SJSA1 (cell line): ENCODE results near the gene DPYD. TPM values are rescaled to one million over a fixed set of nuclear protein-coding genes. Genes with fewer than 3 reads are reported as not detected.

Experiments
- DNase-seq, 2 experiments: peaks; one replicate each; pipeline ENCODE4 v3.0.0-alpha.2; 2015 to 2020; ENCODE audit warnings: low spot score in 2 of 2, low read depth in 1 of 2
- H3K27ac ChIP-seq: fragments of 250-450 bp; sonication (Bioruptor Pico); 2 replicates; pipeline ENCODE4 v1.5.1; 2020; ENCODE audit warnings: mild to moderate bottlenecking, moderate library complexity
- H3K27me3 ChIP-seq: fragments of 250-450 bp; sonication (Bioruptor Pico); replicated peaks from 2 replicates; pipeline ENCODE4 v1.5.1; 2020; ENCODE audit warnings: mild to moderate bottlenecking, moderate library complexity
- H3K36me3 ChIP-seq: fragments of 250-450 bp; sonication (Bioruptor Pico); 2 replicates; pipeline ENCODE4 v1.5.1; 2020; ENCODE audit warnings: mild to moderate bottlenecking
- H3K4me1 ChIP-seq: fragments of 250-450 bp; sonication (Bioruptor Pico); replicated peaks from 2 replicates; pipeline ENCODE4 v1.6.1; 2021; ENCODE audit warnings: mild to moderate bottlenecking
- H3K4me3 ChIP-seq: fragments of 250-450 bp; sonication (Bioruptor Pico); 2 replicates; pipeline ENCODE4 v1.5.1; 2020; ENCODE audit warnings: mild to moderate bottlenecking
- H3K9me3 ChIP-seq: fragments of 250-450 bp; sonication (Bioruptor Pico); replicated peaks from 2 replicates; pipeline ENCODE4 v1.5.1; 2020; ENCODE audit warnings: mild to moderate bottlenecking
- total RNA-seq: library from RNA; depleted of rRNA; stranded (reverse); fragments of >200 nt; shearing (Covaris generic); gene quantifications from 2 replicates; pipeline ENCODE4 v1.2.3, GENCODE V29; 2014

DPYD gene
- total RNA-seq, 1 experiment from 2014 or later: 31.4 TPM

DNA sequence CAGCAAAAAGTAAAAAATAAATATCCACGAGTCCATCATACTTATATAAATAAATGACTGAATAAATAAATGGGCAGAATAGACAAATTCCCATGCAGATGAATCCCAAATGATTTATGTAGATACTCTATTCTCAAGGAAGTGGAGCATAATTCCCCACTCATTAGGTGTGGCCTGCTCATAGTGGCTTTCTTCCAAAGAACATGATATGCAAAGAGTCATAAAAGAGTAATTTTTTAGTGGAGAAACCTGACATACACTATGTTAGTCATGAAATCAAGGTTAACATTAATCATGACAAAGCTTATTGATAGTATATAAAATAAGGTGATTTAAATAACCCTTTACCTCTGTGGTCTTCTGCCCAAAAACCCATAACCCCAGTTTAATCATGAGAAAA lies 298.9 kb downstream of the DPYD start:
- no peaks in the 10 kb centered on the region for H3K27me3 ChIP-seq
- no peaks in the 10 kb centered on the region for H3K36me3 ChIP-seq
- no peak overlapping the region for H3K4me3 ChIP-seq
- H3K9me3 ChIP-seq: no peaks in the 10 kb centered on the region
- H3K4me1 ChIP-seq: no peaks in the 10 kb centered on the region
- H3K27ac ChIP-seq: no peak overlapping the region
- DNase-seq: no peak

DNA sequence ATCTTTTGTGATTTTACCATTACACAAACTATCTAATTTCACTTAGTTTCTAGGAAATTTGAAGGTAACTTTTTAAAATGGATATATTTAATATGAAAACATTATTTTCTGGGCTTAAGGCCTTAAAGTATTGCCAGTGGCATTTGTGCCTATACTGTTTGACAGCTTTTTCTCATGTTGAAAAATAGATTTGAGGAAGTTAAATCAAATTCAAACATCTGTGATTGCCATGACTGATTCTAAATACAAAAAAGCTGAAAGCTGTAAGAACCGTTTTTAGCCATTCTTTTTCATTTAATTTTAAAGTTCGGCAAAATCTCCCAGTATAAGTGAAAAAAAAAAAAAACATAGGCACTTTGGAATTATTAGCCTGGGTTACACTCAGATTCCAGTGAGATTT lies 301.1 kb downstream of the DPYD start:
- H3K4me1 ChIP-seq: no peaks in the 10 kb centered on the region
- no peak overlapping the region for H3K4me3 ChIP-seq
- no peaks in the 10 kb centered on the region for H3K36me3 ChIP-seq
- no peaks in the 10 kb centered on the region for H3K27me3 ChIP-seq
- H3K27ac ChIP-seq: no peak overlapping the region
- DNase-seq: no peak
- no peaks in the 10 kb centered on the region for H3K9me3 ChIP-seq

DNA sequence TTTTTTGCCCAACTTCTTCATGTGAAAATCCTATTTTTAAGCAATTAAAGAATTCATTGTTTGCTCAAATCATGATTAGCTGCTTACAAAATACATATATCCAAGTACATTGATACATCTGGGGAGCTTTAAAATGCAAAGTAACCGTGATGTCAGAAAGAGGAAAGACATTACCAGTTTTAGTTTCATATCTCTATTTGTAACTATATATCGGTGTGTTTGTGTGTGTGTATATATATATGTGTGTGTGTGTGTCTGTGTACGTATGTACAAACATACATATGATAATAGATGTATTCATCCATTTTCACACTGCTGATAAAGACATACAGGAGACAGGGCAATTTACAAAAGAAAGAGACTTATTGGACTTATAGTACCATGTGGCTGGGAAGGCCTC lies 310.1 kb downstream of the DPYD start:
- DNase-seq: no peak
- H3K4me1 ChIP-seq: no peaks in the 10 kb centered on the region
- no peaks in the 10 kb centered on the region for H3K36me3 ChIP-seq
- H3K27me3 ChIP-seq: no peaks in the 10 kb centered on the region
- H3K27ac ChIP-seq: no peak overlapping the region
- H3K4me3 ChIP-seq: no peak overlapping the region
- H3K9me3 ChIP-seq: no peaks in the 10 kb centered on the region

DNA sequence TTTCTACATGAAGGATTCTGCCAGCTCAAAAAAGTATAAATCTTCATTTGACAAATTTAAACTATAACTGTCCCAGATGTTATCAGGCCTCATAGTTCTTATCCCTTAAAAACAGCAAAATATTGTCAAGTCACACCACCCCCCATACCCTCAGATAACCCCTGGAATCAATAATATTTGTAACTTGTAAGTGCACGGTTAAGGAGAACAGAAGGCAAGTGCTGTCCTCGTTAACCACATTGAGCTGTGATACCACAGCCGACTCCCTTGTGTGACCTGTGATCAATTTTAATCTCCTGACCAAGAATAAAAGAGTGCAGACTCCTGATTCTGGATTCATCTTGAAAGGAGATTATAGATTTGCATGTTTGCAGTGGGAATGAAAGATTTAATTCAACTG lies 310.7 kb downstream of the DPYD start:
- no peak for DNase-seq
- no peak overlapping the region for H3K4me3 ChIP-seq
- no peaks in the 10 kb centered on the region for H3K27me3 ChIP-seq
- H3K9me3 ChIP-seq: no peaks in the 10 kb centered on the region
- no peak overlapping the region for H3K27ac ChIP-seq
- no peaks in the 10 kb centered on the region for H3K36me3 ChIP-seq
- H3K4me1 ChIP-seq: no peaks in the 10 kb centered on the region

DNA sequence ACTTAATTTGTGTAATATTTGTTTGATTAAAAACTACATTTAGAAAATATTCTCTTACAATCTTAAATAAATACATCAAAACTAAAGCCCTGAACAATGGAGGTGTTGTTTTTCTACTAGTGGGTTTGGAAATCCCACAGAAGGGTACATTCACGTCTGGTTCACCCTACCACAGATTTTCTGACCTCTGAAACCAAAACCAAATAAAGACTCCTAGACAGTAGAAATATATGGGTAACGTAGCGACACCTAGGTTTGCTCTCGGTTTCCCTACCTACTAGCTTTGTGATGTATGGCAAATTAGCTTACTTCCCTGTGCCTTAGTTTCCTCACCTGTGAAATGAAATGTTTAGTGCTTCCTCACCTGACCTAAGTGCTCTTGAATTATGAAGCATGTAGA lies 312.6 kb downstream of the DPYD start:
- H3K27me3 ChIP-seq: no peaks in the 10 kb centered on the region
- no peaks in the 10 kb centered on the region for H3K9me3 ChIP-seq
- no peaks in the 10 kb centered on the region for H3K36me3 ChIP-seq
- no peak overlapping the region for H3K4me3 ChIP-seq
- no peak overlapping the region for H3K27ac ChIP-seq
- no peak for DNase-seq
- no peaks in the 10 kb centered on the region for H3K4me1 ChIP-seq

DNA sequence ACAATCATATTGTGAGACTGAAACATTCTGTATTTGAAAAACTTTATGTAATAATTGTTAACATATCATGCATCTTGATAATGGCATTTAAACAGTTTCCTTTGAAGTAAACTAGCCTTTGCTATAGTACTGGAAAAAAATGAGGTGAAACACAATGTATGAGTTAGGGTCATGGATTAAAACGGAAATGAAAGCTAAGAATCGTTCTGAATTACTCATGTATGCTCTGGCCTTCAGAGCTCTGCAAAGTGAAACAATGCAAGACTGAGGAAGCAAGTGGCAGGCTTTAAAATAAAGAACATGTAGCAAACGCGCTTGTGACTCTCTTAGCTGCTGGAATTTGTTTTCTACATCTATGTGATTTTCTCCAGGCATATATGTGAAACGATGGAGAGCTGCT lies 317.1 kb downstream of the DPYD start:
- Histone ChIP-seq H3K27me3 (no peaks in the 10 kb centered on the region), H3K36me3 (no peaks in the 10 kb centered on the region), H3K9me3 (no peaks in the 10 kb centered on the region), H3K4me3 (no peak overlapping the region), H3K4me1 (no peaks in the 10 kb centered on the region), H3K27ac (no peak overlapping the region)
- DNase-seq: no peak

DNA sequence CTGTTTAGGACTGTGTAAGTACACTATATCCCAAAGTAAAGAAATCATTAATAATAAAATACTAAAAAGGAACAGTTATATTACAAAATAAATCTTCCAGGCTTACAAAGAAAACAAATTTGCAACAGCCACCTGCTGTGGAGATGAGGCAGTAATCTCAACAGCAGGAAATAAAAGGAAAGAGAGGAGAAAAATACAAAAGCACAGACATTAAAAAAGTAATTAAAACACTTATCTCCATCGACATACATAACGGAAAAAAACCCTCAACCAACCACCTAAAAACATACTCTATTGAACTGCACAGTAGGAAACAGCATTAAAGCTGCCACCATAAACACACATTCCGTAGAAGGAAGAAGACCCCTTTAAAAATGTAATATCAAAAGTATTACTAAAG lies 317.6 kb downstream of the DPYD start:
- no peak overlapping the region for H3K27ac ChIP-seq
- no peak for DNase-seq
- H3K36me3 ChIP-seq: no peaks in the 10 kb centered on the region
- no peaks in the 10 kb centered on the region for H3K27me3 ChIP-seq
- H3K4me1 ChIP-seq: no peaks in the 10 kb centered on the region
- no peaks in the 10 kb centered on the region for H3K9me3 ChIP-seq
- H3K4me3 ChIP-seq: no peak overlapping the region

DNA sequence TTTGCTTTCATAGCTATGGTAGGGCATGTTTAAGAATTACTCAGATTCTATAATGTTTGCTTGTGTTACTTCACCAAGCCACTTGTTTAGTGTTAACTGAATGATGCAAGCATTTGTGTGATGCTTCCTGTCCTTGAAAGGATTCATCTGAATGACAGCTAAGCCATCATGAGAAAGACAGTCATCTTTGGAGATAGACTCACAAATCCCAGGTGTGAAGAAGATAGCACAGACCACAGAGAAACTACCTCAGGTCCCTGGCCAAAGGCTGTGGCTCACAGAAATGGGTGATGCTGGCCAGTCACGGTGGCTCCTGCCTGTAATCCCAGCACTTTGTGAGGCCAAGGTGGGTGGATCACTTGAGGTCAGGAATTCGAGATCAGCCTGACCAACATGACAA lies 321.4 kb downstream of the DPYD start:
- no peak overlapping the region for H3K27ac ChIP-seq
- no peak overlapping the region for H3K4me3 ChIP-seq
- H3K27me3 ChIP-seq: no peaks in the 10 kb centered on the region
- H3K36me3 ChIP-seq: no peaks in the 10 kb centered on the region
- H3K9me3 ChIP-seq: no peaks in the 10 kb centered on the region
- no peaks in the 10 kb centered on the region for H3K4me1 ChIP-seq
- no peak for DNase-seq

DNA sequence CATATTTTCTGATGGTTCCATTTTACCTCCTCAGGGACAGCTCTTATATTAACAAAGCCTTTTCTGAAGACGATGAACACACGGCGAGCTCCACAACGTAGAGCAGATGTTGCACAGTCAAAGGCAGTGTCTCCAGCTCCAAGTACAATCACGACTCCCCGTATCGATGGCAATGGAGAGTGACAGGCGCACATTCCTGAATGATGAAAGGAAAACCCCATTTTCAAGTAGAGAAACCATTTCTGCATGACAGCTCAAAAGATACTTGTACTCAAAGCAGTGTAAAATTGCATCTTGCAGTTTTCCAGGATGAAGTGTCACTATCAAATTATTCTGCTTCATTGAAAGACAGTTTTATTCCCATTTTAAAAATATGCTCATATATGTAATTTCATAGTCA lies 327.6 kb downstream of the DPYD start:
- DNase-seq: no peak
- Histone ChIP-seq H3K36me3 (no peaks in the 10 kb centered on the region), H3K27ac (no peak overlapping the region), H3K4me3 (no peak overlapping the region), H3K9me3 (no peaks in the 10 kb centered on the region), H3K27me3 (no peaks in the 10 kb centered on the region), H3K4me1 (no peaks in the 10 kb centered on the region)

DNA sequence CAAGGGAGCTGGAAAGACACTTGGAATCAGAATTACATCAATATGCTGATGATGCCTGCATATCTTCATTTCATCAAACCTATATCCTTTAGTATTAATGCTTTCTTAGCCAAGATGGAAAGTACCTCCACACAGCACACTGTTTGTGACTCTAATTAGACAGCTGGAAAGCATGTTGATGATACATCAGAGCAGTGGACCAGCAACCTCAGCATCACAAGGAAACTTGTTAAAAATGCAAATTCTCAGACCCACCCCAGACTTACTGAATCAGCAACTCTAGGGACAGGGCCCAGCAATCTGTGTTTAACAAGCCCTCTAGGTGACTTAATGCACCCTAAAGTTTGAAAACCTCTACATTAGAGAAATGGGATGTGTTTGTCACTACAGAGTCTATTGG lies 332.1 kb downstream of the DPYD start:
- Histone ChIP-seq H3K9me3 (no peaks in the 10 kb centered on the region), H3K27me3 (no peaks in the 10 kb centered on the region), H3K36me3 (no peaks in the 10 kb centered on the region), H3K4me1 (no peaks in the 10 kb centered on the region), H3K4me3 (no peak overlapping the region), H3K27ac (no peak overlapping the region)
- no peak for DNase-seq

DNA sequence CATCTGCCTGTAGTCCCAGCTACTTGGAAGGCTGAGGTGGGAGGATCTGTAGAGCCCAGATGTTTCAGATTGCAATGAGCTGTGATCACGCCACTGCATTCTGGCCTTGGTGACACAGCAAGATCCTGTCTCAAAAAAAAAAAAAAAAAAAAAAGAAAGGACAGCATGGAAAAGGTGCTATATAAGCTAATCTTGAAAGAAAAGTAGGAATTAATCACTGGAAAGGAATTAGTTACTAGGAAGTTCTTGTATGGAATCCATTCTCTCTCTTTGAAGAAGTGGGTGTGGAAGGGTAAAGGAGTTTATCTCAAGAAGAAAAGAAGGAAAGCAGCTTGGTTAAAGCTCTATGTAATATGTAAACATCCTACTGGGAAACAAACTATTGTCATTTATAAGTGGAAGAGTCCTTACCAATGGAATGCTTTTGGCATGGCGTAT lies 339.2 kb downstream of the DPYD start:
- peak; percentile 87 to 92 for DNase-seq
- Histone ChIP-seq H3K27me3 (no peaks in the 10 kb centered on the region), H3K4me1 (peaks cover 22% of the 10 kb centered on the region), H3K4me3 (no peak overlapping the region), H3K27ac (peak overlapping the region; percentile 93), H3K36me3 (no peaks in the 10 kb centered on the region), H3K9me3 (no peaks in the 10 kb centered on the region)

DNA sequence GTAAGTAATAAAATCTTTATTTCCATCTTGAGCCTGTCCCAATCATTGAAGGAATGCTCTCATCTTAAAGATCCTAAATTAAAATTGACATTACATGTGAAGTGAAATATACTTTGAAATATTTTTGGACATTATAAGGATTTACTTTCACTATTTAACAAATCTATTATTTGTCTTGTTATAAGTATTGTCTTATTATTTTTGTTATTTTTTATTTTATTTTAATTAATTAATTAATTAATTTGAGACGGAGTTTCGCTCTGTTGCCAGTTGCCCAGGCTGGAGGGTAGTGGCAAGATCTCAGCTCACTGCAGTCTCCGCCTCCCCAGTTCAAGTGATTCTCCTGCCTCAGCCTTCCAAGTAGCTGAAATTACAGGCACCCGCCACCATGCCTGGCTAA lies 343.2 kb downstream of the DPYD start:
- Histone ChIP-seq H3K4me1 (peaks cover 21% of the 10 kb centered on the region), H3K27me3 (no peaks in the 10 kb centered on the region), H3K36me3 (no peaks in the 10 kb centered on the region), H3K27ac (no peak overlapping the region), H3K4me3 (no peak overlapping the region), H3K9me3 (no peaks in the 10 kb centered on the region)
- no peak for DNase-seq

DNA sequence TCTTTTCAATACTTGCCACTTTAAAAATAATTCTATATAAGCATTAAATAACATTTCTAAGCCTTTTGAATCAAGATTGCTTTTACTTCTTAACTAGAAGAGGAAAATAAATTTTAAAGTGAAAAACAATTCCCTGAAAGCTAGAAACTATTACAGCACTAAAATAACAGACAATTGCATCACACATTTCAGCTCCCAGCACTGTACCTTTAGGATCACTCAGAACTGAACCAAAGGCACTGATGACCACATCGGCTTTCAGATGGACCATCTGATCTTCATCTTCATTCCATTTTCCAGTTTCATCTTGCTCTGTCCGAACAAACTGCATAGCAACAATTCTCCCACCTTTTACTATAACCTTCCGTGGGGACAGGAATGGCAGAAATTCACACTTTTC lies 347.3 kb downstream of the DPYD start:
- Histone ChIP-seq H3K4me3 (no peak overlapping the region), H3K4me1 (no peaks in the 10 kb centered on the region), H3K27ac (no peak overlapping the region), H3K36me3 (no peaks in the 10 kb centered on the region), H3K9me3 (no peaks in the 10 kb centered on the region), H3K27me3 (no peaks in the 10 kb centered on the region)
- DNase-seq: no peak

DNA sequence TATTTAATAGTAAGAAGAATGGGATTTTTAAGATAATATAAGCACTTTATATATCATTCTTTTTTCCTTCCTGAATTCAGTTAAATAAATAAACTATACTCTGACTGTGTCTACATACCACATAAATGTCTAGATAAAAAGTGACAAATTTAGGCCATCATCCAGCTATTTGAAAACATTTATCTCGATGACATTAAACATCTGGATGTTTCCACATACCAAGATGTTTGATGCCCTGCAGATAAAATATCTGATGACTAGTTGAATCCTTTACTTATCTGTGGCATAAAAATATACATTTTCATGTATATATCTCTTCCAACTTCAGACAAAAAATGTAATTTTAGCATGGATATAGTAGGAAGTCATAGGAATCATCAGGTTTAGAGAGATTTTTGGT lies 348.3 kb downstream of the DPYD start:
- H3K27ac ChIP-seq: no peak overlapping the region
- no peak for DNase-seq
- no peaks in the 10 kb centered on the region for H3K4me1 ChIP-seq
- H3K36me3 ChIP-seq: no peaks in the 10 kb centered on the region
- H3K4me3 ChIP-seq: no peak overlapping the region
- no peaks in the 10 kb centered on the region for H3K9me3 ChIP-seq
- H3K27me3 ChIP-seq: no peaks in the 10 kb centered on the region

DNA sequence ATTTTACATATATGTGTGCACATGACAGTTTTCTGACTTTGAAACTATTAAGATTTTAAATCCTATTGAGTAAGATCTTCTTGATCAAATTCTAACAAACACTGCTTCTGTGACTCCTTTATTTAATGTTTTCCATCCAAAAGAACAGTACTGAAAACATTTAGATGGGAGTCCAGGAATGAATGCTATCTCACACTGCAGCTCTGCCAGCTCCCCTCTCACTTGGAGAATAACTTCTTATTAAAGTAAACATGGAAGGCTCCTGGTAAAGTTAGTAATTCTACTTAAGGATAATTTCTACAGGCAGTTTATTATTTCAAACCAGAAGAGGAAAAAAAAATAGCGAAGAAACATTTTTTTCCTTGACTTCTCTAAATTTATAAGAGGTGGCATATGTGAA lies 349.1 kb downstream of the DPYD start:
- H3K4me3 ChIP-seq: no peak overlapping the region
- H3K4me1 ChIP-seq: no peaks in the 10 kb centered on the region
- DNase-seq: no peak
- H3K27me3 ChIP-seq: no peaks in the 10 kb centered on the region
- no peaks in the 10 kb centered on the region for H3K9me3 ChIP-seq
- no peak overlapping the region for H3K27ac ChIP-seq
- no peaks in the 10 kb centered on the region for H3K36me3 ChIP-seq
